GM12874 (cell line): Measurements from ENCODE around the gene HNRNPAB.

Experiments
- TF ChIP-seq, protein P1 (sequence below): IDR thresholded peaks from 2 replicates; pipeline ENCODE4 v1.5.1; 2011; ENCODE audit warnings: low read depth, mild to moderate bottlenecking, control low read depth, low read length, moderate library complexity; ENCODE audit not compliant: insufficient read depth

The HNRNPAB gene

DNA sequence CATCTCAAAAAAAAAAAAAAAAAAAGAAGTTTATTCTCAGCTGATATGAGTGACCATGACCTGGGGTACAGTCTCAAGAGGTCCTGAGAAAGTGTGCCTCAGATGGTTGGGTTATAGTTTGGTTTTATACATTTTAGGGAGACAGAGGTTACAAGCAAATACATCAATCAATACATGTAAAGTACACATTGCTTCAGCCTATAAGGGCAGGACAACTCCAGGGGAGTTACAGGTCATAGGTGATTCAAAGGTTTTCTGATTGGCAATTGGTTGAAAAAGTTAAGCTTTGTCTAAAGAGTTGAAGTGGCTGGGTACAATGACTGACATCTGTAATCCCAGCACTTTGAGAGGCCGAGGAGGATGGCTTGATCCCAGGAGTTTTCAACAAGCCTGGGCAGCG is 14.9 kb upstream of the HNRNPAB start:
- TF ChIP-seq, protein P1, sequence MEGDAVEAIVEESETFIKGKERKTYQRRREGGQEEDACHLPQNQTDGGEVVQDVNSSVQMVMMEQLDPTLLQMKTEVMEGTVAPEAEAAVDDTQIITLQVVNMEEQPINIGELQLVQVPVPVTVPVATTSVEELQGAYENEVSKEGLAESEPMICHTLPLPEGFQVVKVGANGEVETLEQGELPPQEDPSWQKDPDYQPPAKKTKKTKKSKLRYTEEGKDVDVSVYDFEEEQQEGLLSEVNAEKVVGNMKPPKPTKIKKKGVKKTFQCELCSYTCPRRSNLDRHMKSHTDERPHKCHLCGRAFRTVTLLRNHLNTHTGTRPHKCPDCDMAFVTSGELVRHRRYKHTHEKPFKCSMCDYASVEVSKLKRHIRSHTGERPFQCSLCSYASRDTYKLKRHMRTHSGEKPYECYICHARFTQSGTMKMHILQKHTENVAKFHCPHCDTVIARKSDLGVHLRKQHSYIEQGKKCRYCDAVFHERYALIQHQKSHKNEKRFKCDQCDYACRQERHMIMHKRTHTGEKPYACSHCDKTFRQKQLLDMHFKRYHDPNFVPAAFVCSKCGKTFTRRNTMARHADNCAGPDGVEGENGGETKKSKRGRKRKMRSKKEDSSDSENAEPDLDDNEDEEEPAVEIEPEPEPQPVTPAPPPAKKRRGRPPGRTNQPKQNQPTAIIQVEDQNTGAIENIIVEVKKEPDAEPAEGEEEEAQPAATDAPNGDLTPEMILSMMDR, result no peak

DNA sequence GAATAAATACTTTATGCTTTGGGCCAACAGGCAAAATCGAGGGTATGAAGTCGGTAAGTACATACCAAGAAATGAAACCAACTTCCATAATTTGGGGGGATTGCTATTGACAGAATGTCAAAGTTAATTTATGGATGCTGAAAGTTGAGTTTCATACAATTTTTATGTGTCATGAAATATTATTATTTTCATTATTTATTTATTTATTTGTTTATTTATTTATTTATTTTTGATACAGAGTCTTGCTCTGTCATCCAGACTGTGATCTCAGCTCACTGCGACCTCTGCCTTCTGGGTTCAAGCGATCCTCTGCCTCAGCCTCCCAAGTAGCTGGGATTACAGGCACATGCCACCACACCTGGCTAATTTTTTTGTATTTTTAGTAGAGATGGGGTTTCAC is 12.7 kb upstream of the HNRNPAB start:
- TF ChIP-seq, protein P1, result no peak

DNA sequence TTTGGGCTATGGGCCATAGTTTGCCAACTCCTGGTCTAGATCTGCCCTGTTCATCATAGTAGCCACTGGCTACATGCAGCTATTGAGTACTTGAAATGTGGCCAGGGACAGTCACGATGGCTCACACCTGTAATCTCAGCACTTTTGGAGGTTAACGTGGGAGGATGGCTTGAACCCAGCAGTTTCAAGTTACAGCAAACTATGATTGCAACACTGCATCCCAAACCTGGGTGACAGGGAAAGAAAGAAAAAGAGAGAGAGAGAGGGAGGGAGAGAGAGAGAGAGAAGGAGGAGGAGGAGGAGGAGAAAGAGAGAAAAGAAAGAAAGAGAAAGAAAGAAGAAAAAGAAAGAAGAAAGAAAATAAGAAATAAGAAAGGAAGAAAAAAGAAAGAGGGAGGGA is 12.1 kb upstream of the HNRNPAB start:
- TF ChIP-seq, protein P1, result no peak

DNA sequence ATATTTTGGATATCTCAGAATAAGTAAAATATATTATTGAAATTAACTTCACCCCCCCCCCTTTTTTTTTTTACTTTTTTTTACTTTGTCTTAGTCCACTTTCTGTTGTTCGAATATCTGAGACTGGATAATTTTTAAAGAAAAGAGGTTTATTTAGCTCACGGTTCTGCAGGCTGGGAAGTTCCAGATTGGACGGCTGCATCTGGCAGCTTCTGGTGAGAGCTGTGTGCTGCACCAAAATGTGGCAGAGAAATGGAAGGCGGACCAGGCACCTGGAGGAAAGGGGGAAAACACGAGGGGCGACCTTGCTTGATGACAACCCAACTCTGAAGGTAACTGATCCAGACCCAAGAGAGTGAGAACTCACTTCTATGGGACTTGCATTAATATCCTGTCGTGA is 11.5 kb upstream of the HNRNPAB start:
- TF ChIP-seq, protein P1, result no peak

DNA sequence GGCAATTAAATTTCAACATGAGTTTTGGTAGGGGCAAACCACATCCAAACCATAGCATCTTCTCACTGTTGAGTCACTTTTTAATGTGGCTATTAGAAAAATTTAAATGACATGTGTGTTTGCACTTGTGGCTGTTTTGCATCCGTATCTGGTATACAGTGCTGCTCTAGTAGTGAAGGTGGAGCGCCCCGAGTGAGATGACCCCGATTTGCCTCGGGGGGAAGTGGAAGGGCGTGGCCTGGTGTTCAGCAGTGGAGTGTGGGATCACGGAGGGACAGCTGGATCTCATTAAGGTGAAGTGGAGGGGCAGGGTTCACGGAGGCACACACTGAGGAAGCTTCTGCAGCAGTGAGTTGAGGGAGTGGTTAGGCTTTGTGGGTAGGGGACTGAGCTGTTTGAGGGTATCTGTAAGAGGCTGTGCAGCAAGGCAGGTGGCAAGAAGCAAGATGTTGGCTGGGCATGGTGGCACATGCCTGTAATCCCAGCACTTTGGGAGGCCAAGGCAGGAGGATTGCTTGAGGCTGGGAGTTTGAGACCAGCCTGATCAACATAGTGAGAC is 11.0 kb upstream of the HNRNPAB start:
- TF ChIP-seq, protein P1, result no peak

DNA sequence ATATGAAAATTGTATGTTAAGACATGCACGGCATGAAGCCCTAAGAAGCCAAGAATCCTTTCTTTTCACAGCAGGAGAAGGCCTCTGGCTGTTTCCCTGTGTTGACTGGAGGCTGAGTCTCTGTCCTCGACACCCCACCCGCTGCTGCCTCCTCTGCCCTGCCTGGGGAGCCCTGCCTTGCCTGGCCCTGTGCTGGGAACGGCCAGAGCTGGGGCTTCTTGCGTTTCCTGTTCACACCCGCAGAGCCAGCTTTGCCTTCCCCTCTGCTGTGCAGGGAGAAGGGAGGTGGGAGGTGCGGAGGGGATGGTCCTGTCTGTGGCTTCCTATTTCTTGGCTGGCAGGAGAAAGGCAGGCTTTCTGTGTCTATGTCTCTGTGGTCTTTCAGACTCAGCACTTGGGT is 10.3 kb upstream of the HNRNPAB start:
- TF ChIP-seq, protein P1, result no peak

DNA sequence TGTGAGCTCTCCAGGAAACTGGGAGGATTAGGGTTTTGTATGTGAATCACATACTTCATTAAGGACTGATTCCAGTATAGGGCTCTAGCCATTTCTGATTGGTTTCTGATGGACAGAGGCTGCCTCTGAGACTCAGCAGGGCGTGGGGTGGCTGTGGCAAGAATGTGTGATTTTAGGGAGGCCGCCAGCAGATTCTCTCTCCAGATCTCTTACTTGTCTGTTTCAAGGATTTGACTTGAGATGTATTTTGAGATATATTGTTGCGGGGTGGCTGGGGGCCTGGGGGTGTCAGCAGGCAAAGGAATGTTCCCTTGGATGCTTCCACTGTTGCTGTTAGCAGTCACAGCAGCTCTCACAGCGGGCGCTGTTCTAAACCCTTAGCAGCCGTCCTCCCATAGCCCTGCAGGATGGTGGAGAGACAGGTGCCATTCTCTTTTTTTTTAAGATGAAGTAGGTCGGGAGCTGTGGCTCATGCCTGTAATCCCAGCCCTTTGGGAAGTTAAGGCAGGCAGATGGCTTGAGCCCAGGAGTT is 8.0 kb upstream of the HNRNPAB start:
- TF ChIP-seq, protein P1, result no peak
